ENCODE measurements around the gene RNU5B-1.

GRCh38 chr15:65290228-65290627, 14.2 kb upstream of the RNU5B-1 start:
- no peak for TF ChIP-seq GABPA (IDR thresholded peaks at IDR 0.05 in 1 of 2, conservative IDR thresholded peaks at IDR 0.05 in 1 of 2)
- TF ChIP-seq CTCF (IDR thresholded peaks at IDR 0.05; ENCODE audit: low read depth, low read length, missing input control): no peak
- TF ChIP-seq REST (IDR thresholded peaks at IDR 0.05): no peak
- no peak for TF ChIP-seq ZBTB33 (IDR thresholded peaks at IDR 0.05)
- TF ChIP-seq TAF1 (conservative IDR thresholded peaks at IDR 0.05): no peak
- no peak for TF ChIP-seq SP1 (IDR thresholded peaks at IDR 0.05)
- TF ChIP-seq YY1 (IDR thresholded peaks at IDR 0.05): no peak
- no peak for TF ChIP-seq ATF3 (IDR thresholded peaks at IDR 0.05)

Data from liver (tissue), 3 donors.